ENCODE results near the gene CTIF.

GRCh38 chr18:48529796-48530195, 9.0 kb upstream of the CTIF start:
- no peak for TF ChIP-seq CTCF (IDR thresholded peaks at IDR 0.05; ENCODE audit: low read depth, low read length)
- no peak for TF ChIP-seq EZH2phosphoT487 (IDR thresholded peaks at IDR 0.05; ENCODE audit: low read depth)
